Trophoblast cell (in vitro differentiated cells and primary cell): ENCODE measurements around the gene SIDT2.
A peak's percentile ranks its signal among the peaks of the same experiment; 100 is the strongest.

Experiments used
- DNase-seq, 2 donors: peaks; one replicate each; pipeline ENCODE4 v3.0.0-alpha.2; 2016
- H2AFZ ChIP-seq: 2 replicates; pipeline ENCODE4 v1.6.1; 2013; ENCODE audit warnings: low read length, moderate library complexity, mild to moderate bottlenecking; ENCODE audit not compliant: insufficient read depth, poor library complexity
- H2AK5ac ChIP-seq: 2 replicates; pipeline ENCODE4 v1.6.1; 2013; ENCODE audit warnings: mild to moderate bottlenecking, low read length
- H2BK120ac ChIP-seq: 2 replicates; pipeline ENCODE4 v1.6.1; 2013; ENCODE audit warnings: low read length, mild to moderate bottlenecking, moderate library complexity; ENCODE audit not compliant: insufficient read depth, poor library complexity
- H2BK12ac ChIP-seq: 2 replicates; pipeline ENCODE4 v1.6.1; 2013; ENCODE audit warnings: mild to moderate bottlenecking, low read length, moderate library complexity
- H2BK5ac ChIP-seq: 2 replicates; pipeline ENCODE4 v1.6.1; 2013; ENCODE audit warnings: low read length, low read depth, moderate library complexity, mild to moderate bottlenecking; ENCODE audit not compliant: poor library complexity
- H3K14ac ChIP-seq: 2 replicates; pipeline ENCODE4 v1.6.1; 2013; ENCODE audit warnings: mild to moderate bottlenecking, low read length
- H3K18ac ChIP-seq: 2 replicates; pipeline ENCODE4 v1.6.1; 2013; ENCODE audit warnings: mild to moderate bottlenecking, low read length
- H3K23ac ChIP-seq: 2 replicates; pipeline ENCODE4 v1.6.1; 2013; ENCODE audit warnings: low read length
- H3K27ac ChIP-seq: 2 replicates; pipeline ENCODE4 v1.5.1; 2013; ENCODE audit warnings: low read depth, mild to moderate bottlenecking, inconsistent platforms, low read length, moderate library complexity
- H3K27me3 ChIP-seq: 2 replicates; pipeline ENCODE4 v1.6.1; 2013; ENCODE audit warnings: inconsistent platforms, mild to moderate bottlenecking, low read length, moderate library complexity; ENCODE audit not compliant: insufficient read depth
- H3K36me3 ChIP-seq, 2 experiments: 1 replicate in 1 of 2; 2 replicates in 1 of 2; pipeline ENCODE4 v1.6.1; 2013; ENCODE audit warnings: low read length in 2 of 2, mild to moderate bottlenecking in 2 of 2, moderate library complexity in 1 of 2; ENCODE audit not compliant: insufficient read depth in 2 of 2, control insufficient read depth in 1 of 2
- H3K4ac ChIP-seq: 2 replicates; pipeline ENCODE4 v1.6.1; 2013; ENCODE audit warnings: low read depth, mild to moderate bottlenecking, low read length, moderate library complexity
- H3K4me1 ChIP-seq, 2 experiments: 1 replicate in 1 of 2; 2 replicates in 1 of 2; pipeline ENCODE4 v1.6.1; 2013; ENCODE audit warnings: low read length in 2 of 2, mild to moderate bottlenecking in 2 of 2, moderate library complexity in 1 of 2; ENCODE audit not compliant: insufficient read depth in 2 of 2, control insufficient read depth in 1 of 2
- H3K4me2 ChIP-seq: 2 replicates; pipeline ENCODE4 v1.6.1; 2013; ENCODE audit warnings: inconsistent platforms, mild to moderate bottlenecking, low read length, moderate library complexity
- H3K4me3 ChIP-seq: 2 replicates; pipeline ENCODE4 v1.5.1; 2013; ENCODE audit warnings: mild to moderate bottlenecking, low read depth, low read length, inconsistent platforms
- H3K79me1 ChIP-seq: one replicate; pipeline ENCODE4 v1.6.1; 2013; ENCODE audit warnings: low read length
- H3K79me2 ChIP-seq: 2 replicates; pipeline ENCODE4 v1.6.1; 2013; ENCODE audit warnings: low read length, mild to moderate bottlenecking; ENCODE audit not compliant: control insufficient read depth, insufficient read depth, poor library complexity
- H3K9ac ChIP-seq: 2 replicates; pipeline ENCODE4 v1.6.1; 2013; ENCODE audit warnings: mild to moderate bottlenecking, low read length
- H3K9me3 ChIP-seq: 2 replicates; pipeline ENCODE4 v1.6.1; 2013; ENCODE audit warnings: low read depth, mild to moderate bottlenecking, control low read depth, inconsistent platforms, low read length; ENCODE audit not compliant: insufficient read depth
- H4K12ac ChIP-seq: 2 replicates; pipeline ENCODE4 v1.6.1; 2013; ENCODE audit warnings: low read depth, mild to moderate bottlenecking, low read length, moderate library complexity
- H4K8ac ChIP-seq: 2 replicates; pipeline ENCODE4 v1.6.1; 2013; ENCODE audit warnings: low read depth, mild to moderate bottlenecking, low read length, moderate library complexity
- H4K91ac ChIP-seq: one replicate; pipeline ENCODE4 v1.6.1; 2013; ENCODE audit warnings: low read depth, mild to moderate bottlenecking, low read length, moderate library complexity
- WGBS: extraction: QIAGEN DNeasy Blood & Tissue Kit; methylation state at CpG from one replicate; pipeline ENCODE4 v1.1.7; 2013; ENCODE audit warnings: missing lambda C conversion rate; ENCODE audit not compliant: insufficient read length, insufficient coverage; ENCODE audit errors: extremely low coverage; 5-methylcytosine and 5-hydroxymethylcytosine counted together

SIDT2 gene

DNA sequence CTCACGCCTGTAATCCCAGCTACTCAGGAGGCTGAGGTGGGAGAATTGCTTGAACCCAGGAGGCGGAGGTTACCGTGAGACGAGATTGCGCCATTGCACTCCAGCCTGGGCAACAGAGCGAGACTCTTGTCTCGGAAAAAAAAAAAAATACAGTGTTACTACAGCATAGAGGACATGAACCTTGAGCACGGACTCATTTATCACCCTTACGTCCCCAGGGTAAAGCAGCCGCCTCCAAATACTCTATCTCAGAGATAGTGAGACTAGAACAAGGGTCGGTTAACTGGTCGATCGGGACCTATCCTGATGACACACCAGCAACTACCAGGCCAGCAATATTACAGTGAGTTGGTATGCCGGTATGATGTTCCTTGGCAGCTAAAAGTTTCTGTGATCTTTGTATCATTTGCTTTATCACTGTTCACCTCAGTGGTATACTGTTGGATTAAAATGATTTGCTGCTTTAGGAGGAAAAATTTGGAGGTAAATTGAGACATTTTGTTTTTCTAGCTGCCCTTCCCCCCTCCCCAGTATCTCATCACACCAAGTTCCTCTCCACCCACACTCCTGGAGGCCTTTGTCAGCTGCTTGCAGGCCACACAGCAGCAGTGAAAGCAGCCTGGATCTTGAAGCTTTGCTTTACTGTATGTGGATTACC, 7.0 kb upstream of the SIDT2 start:
- H3K4me1 ChIP-seq = peaks cover 10 to 23% of the 10 kb centered on the region in 2 experiments
- no peak overlapping the region for H3K23ac ChIP-seq
- H3K79me1 ChIP-seq = peaks cover 2% of the 10 kb centered on the region
- no peaks in the 10 kb centered on the region for H3K79me2 ChIP-seq
- no peak overlapping the region for H3K9ac ChIP-seq
- no peak overlapping the region for H2BK12ac ChIP-seq
- H4K12ac ChIP-seq = no peak overlapping the region
- no peak overlapping the region for H2BK120ac ChIP-seq
- H3K9me3 ChIP-seq = no peaks in the 10 kb centered on the region
- no peak overlapping the region for H4K8ac ChIP-seq
- H2AK5ac ChIP-seq = no peak overlapping the region
- peak; percentile 94 to 96 for DNase-seq
- no peak overlapping the region for H3K4me2 ChIP-seq
- no peak overlapping the region for H3K14ac ChIP-seq
- H3K27ac ChIP-seq = no peak overlapping the region
- no peak overlapping the region for H2BK5ac ChIP-seq
- no peak overlapping the region for H4K91ac ChIP-seq
- no peak overlapping the region for H3K18ac ChIP-seq
- no peak overlapping the region for H3K4ac ChIP-seq
- no peak overlapping the region for H3K4me3 ChIP-seq
- no peaks in the 10 kb centered on the region for H3K27me3 ChIP-seq
- H3K36me3 ChIP-seq = peaks cover 8 to 10% of the 10 kb centered on the region in 2 experiments
- H2AFZ ChIP-seq = no peak overlapping the region
- WGBS = no CpG with 5 or more reads among the region's 14 CpGs

DNA sequence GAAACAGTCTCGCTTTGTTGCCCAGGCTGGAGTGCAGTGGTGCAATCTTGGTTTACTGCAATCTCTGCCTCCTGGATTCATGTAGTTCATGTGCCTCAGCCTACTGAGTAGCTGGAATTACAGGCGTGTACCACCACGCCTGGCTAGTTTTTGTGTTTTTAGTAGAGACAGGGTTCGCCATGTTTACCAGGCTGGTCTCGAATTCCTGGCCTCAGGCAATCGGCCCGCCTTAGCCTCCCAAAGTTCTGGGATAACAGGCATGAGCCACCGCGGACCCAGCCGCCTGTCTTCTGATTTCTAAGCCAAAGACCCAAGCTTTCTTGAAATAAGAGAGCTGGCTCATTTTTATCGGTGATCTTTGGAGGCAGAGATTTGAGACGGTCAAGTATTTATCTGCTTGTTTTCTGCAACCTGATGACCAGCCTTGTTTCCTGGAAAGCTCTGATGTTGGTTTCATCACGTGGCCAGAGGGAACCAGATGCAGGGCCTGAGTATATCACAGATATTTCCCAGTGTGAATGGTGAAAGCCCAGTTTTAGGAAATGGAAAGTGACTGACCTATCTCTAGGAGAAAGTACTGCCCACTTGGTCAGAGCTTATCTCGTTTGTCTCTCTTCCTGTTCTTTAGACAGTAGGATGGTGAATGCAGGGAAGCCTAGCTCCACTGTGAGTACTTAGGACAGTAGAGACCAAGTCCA, 5.7 kb upstream of the SIDT2 start:
- Histone ChIP-seq H3K23ac (no peak overlapping the region), H3K9me3 (no peaks in the 10 kb centered on the region)

DNA sequence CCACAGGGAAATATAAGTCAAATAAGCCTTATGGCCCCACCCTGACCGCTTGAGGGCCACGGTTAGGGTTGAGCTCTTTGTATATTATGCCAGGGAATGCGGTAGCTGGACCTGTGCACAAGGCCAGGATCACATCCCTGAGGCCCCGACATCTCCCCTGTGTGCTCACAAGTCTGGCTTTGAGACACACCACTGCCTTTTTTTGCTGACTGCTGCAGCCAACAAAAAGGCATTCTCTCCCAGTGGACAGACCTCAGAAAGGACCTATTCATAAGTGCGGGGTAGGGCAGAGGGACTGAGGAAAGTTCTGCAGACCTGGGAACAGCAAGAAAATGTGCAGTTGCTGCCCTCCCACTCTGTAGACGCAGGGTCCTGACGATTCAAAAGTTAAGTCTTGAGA, 3.4 kb upstream of the SIDT2 start:
- no peak overlapping the region for H3K14ac ChIP-seq
- no peak overlapping the region for H2BK5ac ChIP-seq
- H3K4me1 ChIP-seq = peaks cover 16 to 31% of the 10 kb centered on the region in 2 experiments
- H4K12ac ChIP-seq = no peak overlapping the region
- H3K9ac ChIP-seq = no peak overlapping the region
- H3K79me1 ChIP-seq = peaks cover 10% of the 10 kb centered on the region
- H2BK12ac ChIP-seq = no peak overlapping the region
- peak overlapping the region; percentile 34 for H2BK120ac ChIP-seq
- no peaks in the 10 kb centered on the region for H3K9me3 ChIP-seq
- H4K91ac ChIP-seq = no peak overlapping the region
- no CpG with 5 or more reads among the region's 7 CpGs for WGBS
- H3K4me3 ChIP-seq = no peak overlapping the region
- DNase-seq = no peak
- peaks cover 2 to 4% of the 10 kb centered on the region in 2 experiments for H3K36me3 ChIP-seq
- no peak overlapping the region for H3K4ac ChIP-seq
- H3K27ac ChIP-seq = no peak overlapping the region
- H3K23ac ChIP-seq = no peak overlapping the region
- H4K8ac ChIP-seq = no peak overlapping the region
- no peak overlapping the region for H2AK5ac ChIP-seq
- H2AFZ ChIP-seq = no peak overlapping the region
- no peaks in the 10 kb centered on the region for H3K27me3 ChIP-seq
- no peak overlapping the region for H3K4me2 ChIP-seq
- H3K79me2 ChIP-seq = peaks cover 4% of the 10 kb centered on the region
- H3K18ac ChIP-seq = no peak overlapping the region

More for the DNA sequence above, 5.7 kb upstream of the SIDT2 start:
- Histone ChIP-seq H3K9ac (no peak overlapping the region), H3K4ac (no peak overlapping the region), H3K4me2 (peak overlapping the region; percentile 16), H4K12ac (no peak overlapping the region), H2BK120ac (no peak overlapping the region), H3K27me3 (no peaks in the 10 kb centered on the region), H3K4me1 (peaks cover 10 to 23% of the 10 kb centered on the region in 2 experiments), H2AFZ (no peak overlapping the region), H4K91ac (no peak overlapping the region), H3K14ac (no peak overlapping the region), H3K79me1 (peaks cover 2% of the 10 kb centered on the region), H3K18ac (no peak overlapping the region), H3K4me3 (no peak overlapping the region), H2BK5ac (no peak overlapping the region), H3K27ac (peak overlapping the region; percentile 30), H3K36me3 (peaks cover 5 to 6% of the 10 kb centered on the region in 2 experiments), H2AK5ac (no peak overlapping the region), H2BK12ac (no peak overlapping the region), H3K79me2 (no peaks in the 10 kb centered on the region), H4K8ac (no peak overlapping the region)
- peak; percentile 91 to 95 for DNase-seq
- WGBS = no CpG with 5 or more reads among the region's 14 CpGs

DNA sequence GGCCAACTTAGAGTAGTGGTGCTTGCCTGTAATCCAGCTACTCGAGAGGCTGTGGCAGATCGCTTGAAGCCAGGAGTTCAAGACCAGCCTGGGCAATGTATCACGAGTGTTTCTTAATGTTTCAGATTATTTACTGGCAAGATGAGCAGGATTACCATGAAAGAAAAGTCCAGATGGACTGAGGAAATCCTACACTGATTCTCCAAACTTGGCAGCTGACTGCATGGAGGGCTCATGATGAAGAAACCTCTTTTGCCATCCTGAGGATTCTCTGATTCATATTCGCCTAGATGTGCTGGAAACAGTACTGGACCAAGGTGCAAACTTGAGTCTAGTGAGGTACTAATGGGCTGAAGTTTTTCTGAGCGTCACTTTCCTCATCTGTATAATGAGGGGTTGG, 2.8 kb upstream of the SIDT2 start:
- Histone ChIP-seq H3K27ac (no peak overlapping the region), H3K79me1 (peaks cover 10% of the 10 kb centered on the region), H4K91ac (no peak overlapping the region), H3K4ac (no peak overlapping the region), H2BK5ac (no peak overlapping the region), H3K14ac (no peak overlapping the region), H2BK12ac (no peak overlapping the region), H3K9ac (no peak overlapping the region), H2AK5ac (no peak overlapping the region), H4K8ac (no peak overlapping the region), H2BK120ac (no peak overlapping the region), H4K12ac (no peak overlapping the region), H3K4me1 (peaks cover 16 to 30% of the 10 kb centered on the region in 2 experiments), H3K9me3 (peaks cover under 1% of the 10 kb centered on the region), H3K4me2 (no peak overlapping the region), H3K79me2 (peaks cover 4% of the 10 kb centered on the region), H3K27me3 (no peaks in the 10 kb centered on the region), H3K18ac (no peak overlapping the region), H3K36me3 (no peaks in the 10 kb centered on the region), H3K4me3 (no peak overlapping the region), H3K23ac (no peak overlapping the region), H2AFZ (no peak overlapping the region)
- no CpG with 5 or more reads among the region's 5 CpGs for WGBS
- no peak for DNase-seq
